Embryonic facial prominence (tissue), 1 donor: ENCODE results near the gene CHST9.
"Not testable (repeated sequence)": the region's sequence is repeated elsewhere in the genome, so short reads cannot be mapped to it uniquely, and the experiment has no call there.

Experiments
- DNase-seq: peaks from one replicate; pipeline ENCODE4 v3.0.0-alpha.2; 2016; ENCODE audit errors: extremely low spot score

Gene CHST9, protein sequence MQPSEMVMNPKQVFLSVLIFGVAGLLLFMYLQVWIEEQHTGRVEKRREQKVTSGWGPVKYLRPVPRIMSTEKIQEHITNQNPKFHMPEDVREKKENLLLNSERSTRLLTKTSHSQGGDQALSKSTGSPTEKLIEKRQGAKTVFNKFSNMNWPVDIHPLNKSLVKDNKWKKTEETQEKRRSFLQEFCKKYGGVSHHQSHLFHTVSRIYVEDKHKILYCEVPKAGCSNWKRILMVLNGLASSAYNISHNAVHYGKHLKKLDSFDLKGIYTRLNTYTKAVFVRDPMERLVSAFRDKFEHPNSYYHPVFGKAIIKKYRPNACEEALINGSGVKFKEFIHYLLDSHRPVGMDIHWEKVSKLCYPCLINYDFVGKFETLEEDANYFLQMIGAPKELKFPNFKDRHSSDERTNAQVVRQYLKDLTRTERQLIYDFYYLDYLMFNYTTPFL

DNA sequence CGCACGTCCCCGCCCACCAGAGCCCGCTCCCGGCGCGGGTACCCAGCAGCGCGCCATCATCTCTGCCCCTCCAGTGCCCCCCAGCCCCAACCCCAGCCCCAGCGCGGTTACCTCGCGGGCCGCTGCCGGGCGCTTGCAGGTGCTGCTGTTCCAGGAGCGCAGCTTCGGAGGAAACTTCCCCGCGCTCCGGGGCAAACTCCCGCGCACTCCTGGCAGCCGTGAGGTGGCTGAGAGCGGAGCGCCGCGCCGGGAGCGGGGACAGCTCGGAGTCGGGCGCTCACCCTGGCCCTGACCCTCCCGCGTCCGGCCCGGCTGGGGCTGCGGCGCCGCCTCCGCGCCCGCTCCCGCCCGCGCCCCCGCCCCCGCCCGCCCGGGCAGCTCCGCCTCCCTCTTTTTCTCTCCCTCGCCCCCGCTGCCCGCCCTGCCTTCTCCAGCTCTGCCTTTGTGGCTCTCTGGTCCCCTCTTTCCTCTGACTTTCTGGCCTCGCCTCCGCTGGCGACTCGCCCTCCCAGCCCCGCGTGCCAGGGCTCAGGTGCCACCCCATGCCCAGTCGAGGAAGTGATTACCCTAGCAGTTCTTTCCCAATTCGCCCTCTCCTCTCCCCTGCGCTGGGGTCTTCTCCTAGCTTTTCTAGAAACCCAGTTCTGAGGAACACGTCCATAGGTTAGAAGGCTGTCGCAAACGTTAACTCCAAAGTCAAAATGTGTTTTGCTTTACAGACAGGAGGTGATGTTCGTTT is at the start of gene CHST9:
Gene CHST9 (minus strand): TSS at position 284 of the 739 bp plus-strand sequence. CDS start 42,499 bp downstream, outside the sequence.
- DNase-seq = no peak

DNA sequence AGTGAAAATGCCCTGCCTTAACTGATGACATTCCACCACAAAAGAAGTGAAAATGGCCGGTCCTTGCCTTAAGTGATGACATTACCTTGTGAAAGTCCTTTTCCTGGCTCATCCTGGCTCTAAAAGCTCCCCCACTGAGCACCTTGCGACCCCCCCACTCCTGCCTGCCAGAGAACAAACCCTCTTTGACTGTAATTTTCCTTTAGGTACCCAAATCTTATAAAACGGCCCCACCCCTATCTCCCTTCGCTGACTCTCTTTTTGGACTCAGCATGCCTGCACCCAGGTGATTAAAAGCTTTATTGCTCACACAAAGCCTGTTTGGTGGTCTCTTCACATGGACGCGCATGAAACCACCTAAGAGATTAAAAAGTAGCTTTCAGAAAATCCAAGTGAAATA is 47.2 kb upstream of the CHST9 start:
- DNase-seq = not testable (repeated sequence)

DNA sequence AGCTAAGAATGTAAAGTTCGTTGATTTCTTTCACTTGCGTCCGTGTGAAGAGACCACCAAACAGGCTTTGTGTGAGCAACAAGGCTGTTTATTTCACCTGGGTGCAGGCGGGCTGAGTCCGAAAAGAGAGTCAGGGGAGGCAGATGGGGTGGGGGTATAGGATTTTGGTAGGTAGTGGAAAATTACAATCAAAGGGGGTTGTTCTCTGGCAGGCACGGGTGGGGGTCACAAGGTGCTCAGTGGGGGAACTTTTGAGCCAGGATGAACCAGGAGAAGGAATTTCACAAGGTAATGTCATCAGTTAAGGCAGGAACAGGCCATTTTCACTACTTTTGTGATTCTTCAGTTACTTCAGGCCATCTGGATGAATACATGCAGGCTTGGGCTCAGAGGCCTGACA is 46.6 kb upstream of the CHST9 start:
- DNase-seq = not testable (repeated sequence)

DNA sequence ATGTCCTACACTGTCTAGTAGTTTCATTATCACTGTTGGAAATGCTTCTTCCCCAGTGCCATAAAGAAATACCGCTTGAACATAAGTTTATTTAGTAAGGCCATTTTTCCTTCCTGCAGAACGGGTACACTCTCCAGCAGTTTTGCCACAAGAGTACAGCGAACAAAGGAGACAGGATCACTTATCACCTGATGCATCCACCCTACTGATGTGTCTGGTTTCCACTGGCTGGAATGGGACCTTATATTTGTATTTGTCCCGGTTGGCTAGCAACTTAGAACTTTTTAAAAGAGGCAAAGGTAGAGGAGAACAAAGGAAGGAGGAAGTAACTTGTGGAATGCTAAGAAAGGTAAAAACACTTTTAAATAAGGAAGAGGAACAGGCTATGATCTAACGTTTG is 46.1 kb upstream of the CHST9 start:
- not testable (repeated sequence) for DNase-seq

DNA sequence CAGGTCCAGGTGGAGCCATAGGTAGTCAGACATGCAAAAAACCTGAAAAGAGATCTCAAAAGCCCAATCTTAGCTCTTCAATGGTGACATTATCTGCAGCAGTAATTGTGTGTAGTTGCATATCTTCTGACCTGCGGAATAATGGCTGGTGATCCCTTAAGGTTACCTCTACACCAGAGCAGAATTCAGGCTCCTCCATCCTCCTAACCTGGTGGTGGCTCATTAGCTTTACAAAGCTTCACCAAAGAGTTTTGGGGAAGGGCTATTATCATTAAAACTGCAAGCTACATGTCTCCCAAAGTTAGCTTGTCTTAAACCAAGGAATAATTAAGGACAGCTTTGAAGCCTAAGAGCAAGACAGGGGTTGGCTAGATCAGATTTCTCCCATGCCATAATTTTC is 42.6 kb upstream of the CHST9 start:
- no peak for DNase-seq

DNA sequence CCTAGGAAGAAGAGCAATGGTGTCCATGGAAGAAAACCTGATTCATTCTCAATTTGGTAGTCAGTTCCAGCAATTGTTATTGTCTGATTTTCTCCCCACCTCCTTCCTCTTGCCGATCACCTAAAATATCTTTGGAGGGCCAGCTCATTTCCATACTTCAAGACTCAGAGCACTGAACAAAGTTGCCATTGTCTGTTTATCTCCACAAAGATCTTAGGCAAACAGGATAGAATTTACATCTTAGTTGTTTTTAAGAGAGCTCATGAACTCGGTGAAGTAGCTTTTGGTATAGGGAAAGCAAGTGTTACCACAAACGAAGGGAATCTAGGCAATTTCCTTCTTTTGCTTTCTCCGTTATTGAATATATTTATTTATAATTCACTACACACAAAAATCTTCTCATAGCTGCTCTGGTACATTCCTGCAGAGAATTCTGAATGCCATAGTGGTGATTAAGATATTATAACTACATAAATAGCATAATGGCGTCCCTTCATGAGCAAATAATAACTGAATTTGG is 41.5 kb upstream of the CHST9 start:
- DNase-seq = no peak

DNA sequence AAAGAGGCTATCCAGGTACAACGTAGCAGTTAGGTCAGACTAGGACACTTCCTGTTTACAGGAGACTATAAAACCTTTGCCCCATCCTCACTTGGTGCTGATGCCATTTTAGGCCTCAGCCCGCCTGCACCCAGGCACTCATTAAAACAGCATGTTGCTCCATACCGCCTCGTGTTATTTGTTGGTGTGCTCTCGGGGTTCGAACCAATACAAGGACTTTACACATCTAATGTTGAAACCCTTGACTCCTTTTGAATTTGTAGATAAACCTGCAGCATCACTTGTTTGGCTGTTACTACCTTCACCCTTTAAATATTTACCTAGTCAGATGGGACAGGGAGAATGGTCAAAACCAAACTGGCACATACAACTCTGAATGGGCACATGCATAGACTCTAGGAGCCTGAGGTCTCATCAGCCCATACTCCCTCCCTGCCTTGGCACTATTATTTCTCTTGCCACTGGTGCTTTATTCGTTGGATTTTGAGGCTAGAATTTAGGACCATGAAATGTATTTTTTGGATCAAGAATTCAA is 40.9 kb upstream of the CHST9 start:
- no peak for DNase-seq

DNA sequence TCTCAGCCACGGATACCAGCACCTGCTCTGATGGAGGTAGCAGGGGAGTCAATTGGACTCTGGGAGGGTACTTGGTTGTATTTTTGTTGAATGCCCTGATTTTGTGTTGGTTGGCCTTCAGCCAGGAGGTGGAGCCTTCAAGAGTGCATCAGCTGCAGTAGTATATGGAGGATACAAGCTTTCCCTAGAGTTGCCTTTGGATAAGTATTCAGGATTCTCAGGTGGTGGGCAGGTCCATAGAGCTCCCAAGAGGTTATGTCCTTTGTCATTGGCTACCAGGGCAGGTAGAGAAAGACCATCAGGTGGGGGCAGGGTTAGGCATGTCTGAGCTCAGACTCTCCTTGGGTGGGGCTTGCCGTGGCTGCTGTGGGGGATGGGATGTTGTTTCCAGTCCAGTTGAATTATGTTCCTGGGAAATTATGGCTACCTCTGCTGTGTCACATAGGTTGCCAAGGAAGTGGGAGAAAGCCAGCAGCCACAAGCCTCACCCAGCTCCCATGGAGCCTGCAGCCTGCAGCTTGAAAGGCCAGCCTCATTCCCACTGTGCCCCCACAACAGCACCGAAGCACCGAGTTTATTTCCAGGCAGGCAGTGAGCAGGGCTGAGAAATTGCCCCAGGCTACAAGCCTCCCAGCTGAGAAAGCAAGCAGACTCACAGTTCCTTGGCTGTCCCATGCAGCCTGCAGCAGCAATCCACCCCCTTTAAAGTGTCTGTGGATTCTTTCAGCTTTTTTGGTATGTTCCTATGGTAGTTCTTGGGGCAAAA is 38.6 kb upstream of the CHST9 start:
- DNase-seq = no peak

DNA sequence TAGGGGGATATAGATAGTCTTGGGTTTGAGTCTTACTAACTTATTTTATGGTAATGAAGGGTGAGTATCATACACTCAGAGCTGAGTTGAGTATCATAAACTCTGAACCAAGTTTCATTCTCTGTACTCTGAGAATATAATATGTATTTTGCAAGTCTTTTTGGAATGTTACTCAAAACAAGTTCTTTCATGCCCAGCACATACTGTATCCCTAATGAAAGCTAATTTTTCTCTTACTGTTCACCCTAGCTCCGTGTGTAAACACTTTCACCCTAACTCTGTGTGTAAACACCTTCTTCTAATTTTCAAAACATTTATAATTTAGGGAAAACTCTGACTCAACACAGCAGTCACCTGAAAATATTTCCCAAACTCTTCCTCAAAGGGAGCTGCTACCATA is 29.7 kb upstream of the CHST9 start:
- no peak for DNase-seq

DNA sequence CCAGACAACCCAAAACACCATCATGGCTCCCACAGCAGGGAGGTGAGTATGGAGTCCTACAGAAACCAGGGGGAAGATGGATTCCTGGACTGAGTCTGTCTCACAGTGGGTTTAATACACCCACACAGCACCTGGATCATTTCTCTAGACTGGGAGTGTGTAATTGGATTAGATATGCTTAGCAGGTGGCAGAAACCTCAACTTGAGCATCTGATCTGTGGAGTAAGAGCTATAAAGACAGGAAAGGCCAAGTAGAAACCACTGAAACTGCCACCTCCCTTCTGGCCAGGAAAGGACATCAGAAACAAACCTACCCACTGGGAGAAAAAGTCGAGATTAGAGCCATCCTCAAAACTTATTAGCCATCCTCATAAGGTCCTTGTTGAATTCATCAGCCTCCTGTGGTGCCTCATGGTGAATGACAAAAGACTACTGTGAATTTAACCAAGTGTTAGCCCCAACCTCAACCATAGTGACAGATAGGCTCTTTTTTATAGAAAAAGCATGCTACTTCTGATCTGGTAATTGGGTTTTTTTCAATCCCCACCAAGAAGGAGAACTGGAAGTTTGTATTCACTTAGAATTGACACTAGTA is 28.1 kb upstream of the CHST9 start:
- no peak for DNase-seq

DNA sequence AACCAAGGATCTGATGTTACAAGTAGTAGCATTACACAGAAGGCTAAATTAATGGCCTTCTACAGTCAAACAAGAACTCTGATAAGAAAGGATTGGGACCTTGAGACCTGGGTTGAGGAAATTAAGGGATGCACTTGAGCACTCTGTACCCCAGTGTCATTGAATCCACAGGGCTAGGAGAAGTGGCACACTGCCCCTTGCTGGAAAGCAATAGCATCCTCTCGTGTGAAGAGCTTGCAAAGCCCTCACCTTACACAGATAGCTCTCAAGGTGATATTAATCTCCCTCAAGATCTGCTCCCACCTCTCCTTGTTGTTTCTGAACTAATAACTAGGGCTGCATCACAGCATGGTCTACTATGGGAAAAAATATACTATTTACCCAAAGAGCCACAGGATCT is 26.5 kb upstream of the CHST9 start:
- DNase-seq = no peak

DNA sequence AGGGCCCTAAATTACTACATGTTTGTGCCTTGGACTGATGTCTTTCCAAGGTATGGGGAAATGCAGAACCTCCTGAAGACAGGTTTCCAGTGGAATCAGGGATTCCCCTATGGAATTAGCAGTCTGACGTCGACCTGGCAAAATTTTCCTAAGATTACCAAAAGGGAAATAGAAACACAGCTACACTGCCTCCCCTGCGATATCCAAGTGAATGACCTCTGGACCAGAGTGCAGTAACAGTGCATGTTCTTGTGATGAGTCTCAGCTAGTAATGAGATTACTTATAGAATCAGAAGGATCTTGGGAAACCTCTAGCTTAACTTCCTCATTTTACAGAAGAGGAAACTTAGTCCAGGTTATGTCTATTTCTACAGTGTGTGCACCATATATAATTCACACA is 21.3 kb upstream of the CHST9 start:
- no peak for DNase-seq

DNA sequence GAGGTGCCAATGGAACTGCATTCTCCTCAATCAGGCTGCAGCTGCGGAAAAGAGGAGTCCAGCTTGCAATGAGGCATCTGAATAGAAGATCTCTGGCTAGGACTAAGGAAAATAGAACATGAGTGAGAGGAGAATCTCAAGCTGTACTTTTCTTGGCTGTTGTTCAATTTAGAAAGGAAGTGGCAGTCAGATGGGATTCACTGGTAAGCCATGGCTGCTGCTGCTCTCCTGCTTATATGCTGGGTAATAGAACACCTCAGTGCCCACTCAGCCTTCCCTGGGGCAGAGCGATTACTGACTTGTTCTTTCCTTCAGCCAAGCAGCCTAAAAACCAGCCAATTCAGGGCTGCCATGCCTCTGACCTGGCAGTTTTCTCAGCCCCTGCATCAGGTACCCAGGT is 17.6 kb upstream of the CHST9 start:
- no peak for DNase-seq

DNA sequence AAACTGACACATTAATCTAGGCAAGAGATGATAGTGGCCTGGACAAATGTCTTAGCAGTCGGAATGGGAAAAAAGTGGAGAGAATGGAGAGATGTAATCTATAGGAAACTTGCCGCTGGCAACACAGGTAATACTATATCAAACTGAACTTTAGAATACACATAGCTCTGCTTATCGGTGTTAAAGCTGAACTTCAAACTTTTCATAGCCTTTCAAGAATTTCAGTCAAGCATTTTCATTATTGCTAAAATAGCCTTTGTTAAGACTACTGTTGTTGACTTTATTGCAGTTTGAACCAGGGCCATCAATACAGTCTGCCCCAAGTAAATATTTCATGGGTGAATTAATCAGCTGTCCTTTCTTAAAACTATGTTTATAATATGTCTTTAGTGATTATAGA is 12.9 kb upstream of the CHST9 start:
- DNase-seq = no peak

DNA sequence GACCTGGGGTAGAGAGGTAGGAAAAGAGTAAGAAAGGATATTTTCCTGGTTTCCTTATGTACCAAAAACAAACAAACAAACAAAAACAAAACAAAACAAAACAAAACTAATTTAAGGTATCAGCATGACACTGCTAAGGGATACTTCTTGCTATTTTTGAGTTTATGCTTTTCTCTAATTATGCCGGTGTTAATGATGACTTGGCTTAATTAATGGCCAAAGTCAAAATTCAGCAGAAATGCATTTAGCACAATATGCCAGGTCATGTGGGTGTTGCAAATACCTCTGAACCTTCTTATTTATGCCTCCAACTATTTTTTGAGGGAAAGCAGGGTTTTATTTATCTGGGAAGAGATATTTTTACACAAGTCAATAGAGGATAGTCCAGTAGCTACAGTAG is 3.2 kb upstream of the CHST9 start:
- no peak for DNase-seq

DNA sequence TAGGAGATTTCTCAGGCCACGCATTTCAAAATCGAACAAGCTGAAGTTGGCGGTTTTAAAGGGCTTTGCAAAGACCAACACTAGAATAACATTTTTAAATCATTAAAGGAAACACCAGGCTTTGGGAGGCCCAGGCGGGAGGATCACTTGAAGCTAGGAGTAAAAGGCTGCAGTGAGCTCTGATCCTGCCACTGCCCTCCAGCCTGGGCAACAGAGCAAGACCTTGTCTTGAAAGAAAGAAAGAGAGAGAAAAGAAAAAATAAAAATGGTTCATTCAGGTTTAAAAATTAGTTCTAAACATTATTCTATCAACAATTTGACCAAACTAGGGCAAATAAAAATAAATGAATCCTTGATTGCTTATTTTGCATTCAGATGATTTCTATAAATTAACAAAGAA is 789 bp upstream of the CHST9 start:
- no peak for DNase-seq

DNA sequence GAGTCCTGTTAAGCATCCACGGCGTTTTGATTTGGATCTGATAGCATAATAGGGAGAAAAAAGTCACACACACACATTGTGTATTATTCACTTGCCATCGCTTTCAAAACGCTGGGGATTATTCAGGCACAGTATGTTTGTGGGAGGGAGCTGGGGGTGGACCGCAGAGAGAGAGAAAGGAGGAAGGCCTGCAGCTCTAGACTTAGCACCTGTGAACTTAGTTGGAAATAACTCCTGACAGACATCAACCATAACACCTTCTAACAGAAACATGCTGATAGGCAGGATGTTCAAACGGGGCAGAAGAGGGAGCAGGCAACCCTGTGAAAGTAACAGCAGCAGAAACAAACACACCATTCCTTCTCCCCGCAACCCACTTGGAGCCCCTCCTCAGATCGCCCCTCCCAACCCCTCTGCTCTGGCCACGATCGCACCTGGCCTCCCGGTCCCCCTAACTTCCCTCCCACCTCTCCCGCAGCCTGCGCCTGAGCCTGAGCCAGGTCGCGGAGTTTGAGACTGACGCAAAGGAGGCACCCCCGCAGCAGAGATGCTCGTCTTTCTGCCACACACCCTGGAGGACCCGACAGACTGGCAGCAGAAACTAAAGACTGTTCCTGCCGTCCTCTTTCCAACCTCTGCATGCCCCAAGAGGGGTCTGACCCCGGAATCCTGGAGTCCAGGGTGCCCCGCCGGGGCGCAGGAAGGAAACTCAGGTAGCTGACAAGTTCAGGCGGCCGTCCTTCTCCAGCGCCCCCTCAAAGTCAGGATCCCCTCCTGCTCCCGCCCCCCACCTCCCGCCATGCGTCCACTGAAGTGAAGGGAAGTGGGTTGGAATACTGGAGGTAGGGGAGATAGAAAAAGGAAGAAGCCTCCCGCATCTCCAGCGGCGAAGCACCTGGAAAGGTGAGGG is 738 bp downstream of the CHST9 start:
- DNase-seq = no peak

DNA sequence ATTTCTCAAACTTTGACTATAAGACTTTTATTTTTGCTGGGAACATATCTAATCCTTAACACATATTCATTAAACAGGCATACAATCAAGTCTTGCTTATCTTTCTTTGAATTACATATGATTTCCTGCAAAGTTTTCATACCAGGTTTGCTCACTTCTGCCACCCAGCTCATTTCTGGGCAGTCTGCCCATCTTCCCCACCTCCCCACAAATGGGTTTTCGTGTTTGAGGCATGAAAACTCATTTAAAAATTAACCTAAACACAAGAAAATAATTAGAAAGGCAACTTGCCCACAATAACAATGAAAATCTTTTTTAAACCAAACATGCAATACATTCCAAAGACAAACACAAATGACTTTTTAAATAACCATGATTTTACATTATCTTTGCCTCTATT is 3.4 kb downstream of the CHST9 start:
- no peak for DNase-seq

DNA sequence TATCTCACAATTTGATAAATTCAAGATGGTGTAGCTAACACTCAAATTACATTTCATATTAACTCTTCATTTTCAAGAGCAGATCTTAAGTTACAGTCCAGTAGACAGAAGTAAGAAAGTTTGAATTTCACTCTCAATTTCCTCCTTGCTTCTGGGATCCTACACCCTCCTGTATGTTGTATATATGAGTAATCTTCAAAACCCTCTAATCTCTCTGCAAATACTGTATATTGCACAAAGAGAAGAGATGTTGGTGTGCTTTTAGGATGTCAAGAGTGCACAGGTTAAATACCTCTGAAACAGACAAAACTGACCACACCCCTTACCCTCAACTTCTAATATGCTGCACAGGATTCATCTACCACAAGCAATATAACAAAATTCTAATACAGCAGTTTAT is 6.7 kb downstream of the CHST9 start:
- DNase-seq = no peak

DNA sequence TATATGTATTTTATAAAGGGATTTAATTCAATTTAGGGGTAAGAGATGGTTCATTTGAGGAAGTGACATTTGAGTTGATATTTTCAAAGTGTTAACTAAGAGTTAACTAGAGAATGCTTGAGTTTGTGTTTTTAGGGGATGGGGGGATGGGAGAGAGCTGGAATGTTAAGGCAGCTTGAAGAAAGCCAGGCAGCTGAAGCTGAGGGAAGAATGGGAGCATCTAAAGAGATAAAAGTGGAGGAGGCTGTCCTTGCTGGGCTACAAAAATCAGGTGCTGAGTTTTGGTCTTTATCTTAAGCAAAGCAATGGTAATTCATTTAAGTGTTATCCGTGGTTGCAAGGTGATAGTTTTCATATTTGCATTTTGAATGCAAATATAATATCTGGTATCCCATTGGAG is 9.2 kb downstream of the CHST9 start:
- DNase-seq = no peak
